Stimulated activated CD4-positive, alpha-beta T cell treated with anti-CD3 and anti-CD28 coated beads, Interleukin-2, amount 100 ng/mL, for 24 hours (primary cell): ENCODE measurements around the gene FBXO21.

Experiments
- DNase-seq, 2 donors: peaks; one replicate each; pipeline ENCODE4 v3.0.0-alpha.2; 2020

The FBXO21 gene

GRCh38 chr12:117162167-117162539, 28.1 kb downstream of the FBXO21 start:
- DNase-seq, result no peak

DNA sequence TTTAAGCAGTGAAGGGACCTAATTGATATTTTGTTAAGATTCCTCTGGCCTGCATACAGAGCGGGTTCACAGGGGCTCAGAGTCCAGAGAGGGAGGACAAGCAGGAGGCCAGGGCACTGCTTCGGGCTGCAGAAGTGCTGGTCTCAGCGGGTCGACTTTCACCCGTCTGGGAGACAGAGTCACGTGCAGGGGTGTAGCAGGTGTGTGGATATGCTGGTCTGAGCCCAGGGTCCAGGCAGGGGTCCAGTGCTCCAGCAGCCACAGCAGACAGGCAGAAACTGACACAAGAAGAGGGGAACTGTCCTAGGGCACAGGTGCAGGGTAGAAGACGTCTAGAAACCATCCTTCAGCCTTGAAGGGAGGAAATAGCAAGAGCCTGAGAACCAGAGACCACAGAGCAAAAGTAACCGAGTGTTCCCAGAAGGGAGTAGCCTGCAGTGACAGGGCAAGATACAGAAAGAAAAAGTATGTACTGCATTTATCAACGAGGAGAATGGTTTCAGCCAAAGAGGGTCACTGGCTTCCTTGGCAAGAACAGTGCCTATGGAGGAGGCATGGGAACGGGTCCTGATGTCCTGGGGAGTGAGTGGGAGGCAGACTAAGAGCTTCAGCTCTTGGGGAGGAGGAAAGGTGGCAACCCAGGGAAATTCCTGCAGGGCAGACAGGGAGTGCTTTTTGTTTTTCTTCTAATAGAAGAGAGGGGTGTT, 28.7 kb downstream of the FBXO21 start:
- DNase-seq, result no peak

DNA sequence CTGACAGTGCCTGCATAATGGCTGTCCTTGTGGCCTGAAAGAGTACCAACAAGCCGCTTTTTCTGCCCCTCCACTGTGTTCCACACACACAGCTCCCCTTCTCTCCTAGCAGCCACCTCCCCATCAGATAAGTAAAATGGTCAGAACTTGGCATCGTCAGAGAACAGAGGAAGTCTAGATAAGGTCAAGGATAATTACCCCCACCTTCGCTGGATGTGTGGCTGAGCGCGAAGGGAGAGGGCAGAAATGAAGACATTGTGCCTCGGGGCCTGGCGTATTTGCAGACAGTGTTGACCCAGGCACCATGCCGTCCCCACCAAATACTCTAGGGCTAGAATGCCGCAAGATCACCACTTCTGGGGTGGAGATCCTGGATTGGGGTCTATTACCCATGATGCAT, 30.6 kb downstream of the FBXO21 start:
- DNase-seq, result no peak

GRCh38 chr12:117158911-117159553, 31.2 kb downstream of the FBXO21 start:
- DNase-seq, result no peak

- DNase-seq, result no peak
These were observed 32.2 kb downstream of the FBXO21 start for GRCh38 chr12:117158096-117158495.

DNA sequence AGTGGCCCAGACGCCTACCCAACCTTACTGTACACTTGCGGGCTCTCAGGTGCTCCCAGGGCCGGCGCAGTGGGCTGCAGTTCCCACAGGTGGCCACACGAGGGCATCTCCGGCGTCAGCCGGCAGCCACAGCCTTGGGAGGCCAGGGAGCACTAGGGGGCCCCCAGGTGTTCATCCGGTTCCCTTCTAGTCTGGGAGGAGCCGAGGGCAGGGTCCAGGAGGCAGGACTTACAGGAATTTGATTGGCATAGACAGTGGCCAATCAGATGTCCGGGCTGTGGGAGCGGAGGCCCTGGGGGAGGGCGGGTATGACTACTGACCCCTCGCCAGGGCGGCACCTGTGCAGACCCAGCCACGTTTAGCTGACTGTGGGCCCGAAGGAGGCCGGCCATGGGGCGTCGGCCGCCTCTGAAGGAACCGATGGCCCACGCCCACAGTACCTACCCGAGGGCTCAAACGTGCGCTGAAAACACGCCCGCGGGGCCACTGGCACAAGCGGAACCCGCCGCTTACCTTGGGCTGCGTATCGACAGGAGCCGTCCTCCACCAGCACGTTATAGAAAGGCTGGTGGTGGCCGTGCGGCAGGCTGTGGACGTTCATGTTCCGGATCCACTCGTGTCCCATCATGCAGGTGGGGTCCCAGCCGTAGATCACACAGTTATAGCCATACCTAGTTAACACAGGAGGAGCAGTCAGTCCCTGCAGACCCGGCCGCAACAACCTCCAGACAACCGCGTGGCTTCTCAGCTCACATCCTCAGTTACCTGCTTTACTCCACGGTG, 34.8 kb downstream of the FBXO21 start:
- peak; percentile 76 to 84 for DNase-seq

DNA sequence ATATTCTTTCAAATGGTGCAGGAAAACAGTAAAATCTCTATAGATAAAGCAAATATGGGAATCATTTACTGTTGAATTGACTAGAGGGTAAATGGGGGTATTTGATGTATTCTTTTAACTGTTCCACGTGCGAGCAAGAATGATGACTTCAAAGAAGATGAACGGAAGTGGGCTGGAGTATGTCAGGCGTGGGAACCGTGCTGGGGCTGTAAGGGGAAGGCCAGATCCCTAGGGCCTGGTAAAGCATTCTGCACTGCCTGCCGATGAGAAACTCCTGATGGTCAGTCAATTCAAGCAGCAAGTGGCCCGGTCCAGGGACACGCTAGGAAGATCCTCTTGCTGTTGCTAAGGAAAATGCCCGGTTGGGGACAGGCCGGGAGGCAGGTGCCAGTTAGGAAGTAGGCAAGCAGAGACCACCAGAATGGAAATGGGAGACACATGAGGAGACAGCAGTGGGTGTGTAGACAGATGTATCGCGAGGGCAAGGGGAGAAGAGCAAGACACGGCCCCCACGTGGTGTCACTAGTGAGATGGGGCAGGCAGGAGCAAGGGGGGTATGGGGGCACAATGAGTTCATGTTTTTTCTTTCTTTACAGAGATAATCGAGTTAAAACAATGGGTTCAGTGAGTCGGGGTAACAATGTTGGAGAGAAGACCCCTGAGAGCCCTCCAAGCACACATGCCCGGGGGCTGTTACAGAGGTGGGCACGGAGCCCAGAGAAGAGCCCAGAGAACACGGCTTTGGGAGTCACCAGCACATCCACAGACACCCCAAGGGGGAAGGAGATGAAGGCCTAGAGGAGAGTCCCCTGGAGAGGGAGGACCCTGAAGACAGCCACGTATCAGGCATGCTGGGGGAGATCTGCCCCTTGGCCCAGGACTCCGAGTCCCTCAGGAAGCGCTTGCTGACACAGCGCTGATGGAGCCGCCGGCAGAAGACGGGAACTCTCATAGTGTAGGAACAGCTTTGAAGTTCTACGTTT, 37.2 kb downstream of the FBXO21 start:
- no peak for DNase-seq

- no peak for DNase-seq
These were observed 38.8 kb downstream of the FBXO21 start for GRCh38 chr12:117151403-117152031.

DNA sequence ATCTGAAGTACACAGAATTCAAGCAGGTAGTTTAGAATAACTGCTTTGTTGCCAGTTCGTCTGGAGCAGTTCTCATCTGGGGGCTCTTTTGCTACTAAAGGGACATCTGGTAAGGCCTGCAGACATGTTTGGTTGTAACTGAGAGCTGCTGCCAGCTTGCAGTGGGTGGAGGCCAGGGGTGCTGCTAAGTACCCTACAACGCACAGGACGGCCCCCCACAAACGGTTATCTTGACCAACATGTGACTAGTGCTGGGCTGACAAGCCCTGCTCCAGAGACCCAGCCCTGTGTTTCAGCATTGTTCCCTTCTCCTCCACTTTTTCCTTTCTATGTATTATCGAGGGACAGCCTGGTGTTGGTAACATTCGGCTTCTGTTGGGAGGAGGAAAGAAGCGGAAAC, 40.8 kb downstream of the FBXO21 start:
- DNase-seq, result no peak

DNA sequence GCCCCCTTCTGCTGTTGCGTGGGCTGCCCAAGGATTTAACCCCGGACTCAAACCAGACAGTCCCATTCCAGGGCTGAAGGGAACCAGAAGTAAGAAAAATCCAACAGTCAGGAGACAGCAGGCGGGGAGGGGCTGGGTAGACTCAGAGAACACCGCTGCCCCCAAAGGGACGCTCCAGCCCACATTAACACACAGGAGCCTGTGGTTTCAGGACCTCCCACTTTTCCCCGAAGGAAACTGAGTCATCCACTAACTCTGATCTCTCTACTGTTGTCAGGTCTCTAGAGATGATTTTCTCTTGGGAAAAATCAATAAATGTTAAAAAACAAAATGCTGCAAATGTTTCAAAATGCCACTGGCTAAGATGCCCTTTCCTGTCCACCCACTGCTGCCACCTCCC, 41.6 kb downstream of the FBXO21 start:
- peak in 1 of 2 donors; percentile 32 for DNase-seq

GRCh38 chr12:117147639-117148038, 42.6 kb downstream of the FBXO21 start:
- DNase-seq, result no peak

- no peak for DNase-seq
These were observed 44.6 kb downstream of the FBXO21 start for GRCh38 chr12:117145597-117146154.

GRCh38 chr12:117144599-117144998, 45.7 kb downstream of the FBXO21 start:
- no peak for DNase-seq

GRCh38 chr12:117143008-117143532, 47.2 kb downstream of the FBXO21 start:
- no peak for DNase-seq

- DNase-seq, result no peak
These were observed 48.2 kb downstream of the FBXO21 start for GRCh38 chr12:117142094-117142493.

DNA sequence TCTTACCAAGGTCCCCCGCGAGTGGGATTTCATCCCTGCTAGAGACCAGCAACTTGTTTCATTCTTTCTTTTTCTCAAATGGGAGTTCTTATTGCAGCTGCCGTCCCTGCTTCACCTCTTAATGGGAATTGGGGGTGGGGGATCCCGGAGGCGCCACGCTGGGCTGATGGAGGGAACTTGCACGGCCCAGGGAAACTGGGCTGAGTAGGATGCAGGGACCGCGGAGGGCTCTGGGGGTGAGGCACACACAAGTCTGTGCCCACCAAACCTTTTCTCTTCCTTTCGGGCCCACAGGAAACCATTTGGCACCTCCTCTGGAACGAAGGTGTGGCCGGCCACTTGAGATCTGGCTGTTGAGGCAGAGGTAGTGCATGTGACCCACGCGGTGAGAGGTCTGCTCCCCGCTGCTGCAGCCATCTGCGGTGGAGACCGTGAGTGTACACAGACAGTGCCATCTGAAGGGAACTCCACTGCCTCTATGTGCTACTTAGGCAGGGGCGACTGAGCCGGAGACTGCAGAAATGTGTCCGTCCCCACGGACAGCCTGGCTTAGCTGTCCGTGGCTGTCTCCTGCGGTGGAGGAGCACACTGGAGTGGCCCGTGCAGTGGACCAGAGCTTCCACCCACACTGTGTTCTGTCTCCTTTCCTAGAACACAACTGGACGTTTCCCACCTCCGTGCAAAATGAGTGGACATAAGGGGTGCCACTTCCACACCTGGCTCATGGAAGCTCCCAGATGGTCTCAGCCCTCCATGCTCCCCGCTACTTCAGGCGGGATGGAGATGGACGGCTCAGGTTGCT, 49.0 kb downstream of the FBXO21 start:
- no peak for DNase-seq

DNA sequence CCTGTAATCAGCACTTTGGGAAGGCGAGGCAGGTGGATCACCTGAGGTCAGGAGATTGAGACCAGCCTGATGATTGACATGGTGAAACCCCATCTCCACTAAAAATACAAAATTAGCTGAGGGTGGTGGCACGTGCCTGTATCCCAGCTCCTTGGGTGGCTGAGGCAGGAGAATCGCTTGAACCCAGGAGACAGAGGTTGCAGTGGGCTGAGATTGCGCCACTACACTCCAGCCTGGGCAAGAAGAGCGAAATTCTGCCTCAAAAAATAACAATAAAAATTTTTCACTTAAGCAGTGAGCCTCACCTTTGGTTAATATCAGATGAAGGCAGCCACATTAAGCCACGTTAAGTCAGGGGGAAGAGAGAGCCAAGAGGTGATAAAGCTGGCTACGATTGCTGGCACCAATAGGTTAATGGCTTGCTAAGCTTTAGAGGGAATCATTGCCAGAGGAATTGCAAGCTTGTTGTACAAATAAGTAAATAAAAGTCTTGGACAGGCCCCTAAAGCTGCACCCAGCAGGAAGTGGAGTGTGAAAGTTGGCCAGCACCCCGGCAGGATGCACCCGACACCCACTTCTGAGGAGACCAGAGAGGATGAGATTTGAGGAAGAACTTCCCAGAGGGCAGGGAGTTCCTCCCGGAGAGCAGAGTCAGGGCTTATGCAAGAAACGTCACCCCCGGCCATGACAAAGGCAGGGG, 49.7 kb downstream of the FBXO21 start:
- DNase-seq, result no peak

DNA sequence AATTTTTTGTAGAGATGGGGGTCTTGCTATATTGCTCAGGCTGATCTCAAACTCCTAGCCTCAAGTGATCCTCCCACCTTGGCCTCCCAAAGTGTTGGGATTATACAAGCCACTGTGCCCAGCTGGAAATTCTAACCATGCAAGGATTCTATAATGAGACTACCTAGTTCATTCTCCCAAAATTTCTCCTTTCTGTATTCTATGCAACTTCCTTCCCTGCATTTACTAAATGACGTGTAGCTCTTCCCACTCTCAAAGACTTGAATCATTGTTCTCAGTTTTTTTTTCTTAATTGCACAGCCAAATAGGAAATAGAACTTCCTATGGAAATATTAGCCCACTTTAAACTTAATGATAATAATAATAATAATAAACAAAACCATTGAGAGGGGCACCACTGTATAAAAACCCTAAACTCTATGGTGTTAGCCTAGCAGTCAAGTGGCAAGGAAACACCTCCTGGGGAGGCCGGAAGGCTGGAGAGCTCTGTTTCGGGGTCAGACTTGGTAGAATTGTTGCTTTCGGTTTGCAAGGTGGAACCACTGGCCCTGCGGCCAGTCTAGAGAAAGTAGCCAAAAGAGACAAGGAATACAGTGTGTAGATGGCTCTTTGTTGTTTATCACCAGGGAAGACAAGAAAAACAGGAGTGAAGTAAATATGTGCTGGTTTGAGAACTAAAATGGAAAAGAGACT, 51.1 kb downstream of the FBXO21 start:
- no peak for DNase-seq

DNA sequence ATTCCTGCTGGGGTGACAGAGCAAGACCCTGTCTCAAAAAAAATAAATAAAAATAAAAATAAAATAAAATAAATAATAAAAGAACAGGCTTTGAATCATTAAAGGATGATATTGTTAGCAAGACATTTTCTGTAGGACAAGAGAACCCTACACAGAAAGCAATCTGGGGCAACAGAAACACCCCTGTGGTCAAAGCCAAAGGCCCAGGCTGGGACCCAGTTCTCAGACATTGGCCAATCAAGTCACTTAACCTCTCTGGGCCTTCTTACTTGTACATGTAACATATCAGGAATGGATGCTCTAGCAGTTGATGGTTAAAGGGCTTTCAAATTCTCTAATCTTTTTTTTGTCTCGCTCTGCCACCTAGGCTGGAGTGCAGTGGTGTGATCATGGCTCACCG, 55.5 kb downstream of the FBXO21 start:
- DNase-seq, result no peak

DNA sequence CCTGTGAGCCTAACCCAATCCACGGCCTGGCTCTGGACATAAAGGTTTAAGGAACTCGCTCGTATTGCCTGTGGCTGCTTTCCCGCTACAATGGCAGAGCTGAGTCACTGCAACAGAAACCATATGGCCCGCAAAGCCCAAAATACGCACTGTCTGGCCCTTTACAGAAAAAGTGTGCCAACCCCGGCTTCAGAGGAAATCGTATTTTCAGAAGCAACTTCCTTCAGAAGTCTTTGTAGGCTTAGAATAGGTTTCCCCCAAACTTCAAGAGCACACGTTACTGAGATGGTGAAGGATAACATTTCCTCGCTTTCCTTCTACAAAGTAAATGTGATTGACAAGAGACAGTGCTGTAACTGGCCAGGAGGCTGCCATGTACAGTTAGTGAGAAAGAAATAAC, 56.2 kb downstream of the FBXO21 start:
- peak; percentile 47 to 68 for DNase-seq
